KMS-11 (cell line): ENCODE measurements around the gene SLC6A16.

ENCODE experiments used
- H2AFZ ChIP-seq: fragments of 200-600 bp; sonication (generic); 2 replicates; pipeline ENCODE4 v1.6.1; 2016; ENCODE audit warnings: antibody characterized with exemption, mixed run types, low read depth
- H3K27ac ChIP-seq: fragments of 200-600 bp; sonication (generic); 2 replicates; pipeline ENCODE4 v1.6.1; 2016; ENCODE audit warnings: mild to moderate bottlenecking, mixed run types
- H3K27me3 ChIP-seq: fragments of 200-600 bp; sonication (generic); 2 replicates; pipeline ENCODE4 v1.6.1; 2017; ENCODE audit warnings: mild to moderate bottlenecking, low read depth, mixed run types, moderate library complexity; ENCODE audit not compliant: insufficient read depth
- H3K36me3 ChIP-seq: fragments of 200-600 bp; sonication (generic); 2 replicates; pipeline ENCODE4 v1.6.1; 2017; ENCODE audit warnings: mild to moderate bottlenecking, mixed run types; ENCODE audit not compliant: insufficient read depth
- H3K4me1 ChIP-seq: fragments of 200-600 bp; sonication (generic); 2 replicates; pipeline ENCODE4 v1.6.1; 2016; ENCODE audit warnings: mild to moderate bottlenecking, low read depth, mixed run types; ENCODE audit not compliant: poor library complexity, severe bottlenecking
- H3K4me2 ChIP-seq: fragments of 200-600 bp; sonication (generic); 2 replicates; pipeline ENCODE4 v1.7.0; 2016; ENCODE audit warnings: mild to moderate bottlenecking, mixed run types
- H3K4me3 ChIP-seq: fragments of 200-600 bp; sonication (generic); IDR thresholded peaks from 2 replicates; pipeline ENCODE4 v1.6.1; 2017; ENCODE audit warnings: low read depth, low read length, mixed read lengths; ENCODE audit not compliant: insufficient read depth
- H3K79me2 ChIP-seq: fragments of 200-600 bp; sonication (generic); 2 replicates; pipeline ENCODE4 v1.6.1; 2016; ENCODE audit warnings: low read depth, mixed run types; ENCODE audit not compliant: insufficient read depth
- H3K9ac ChIP-seq: fragments of 200-600 bp; sonication (generic); 2 replicates; pipeline ENCODE4 v1.6.1; 2016; ENCODE audit warnings: mild to moderate bottlenecking, mixed run types
- H4K20me1 ChIP-seq: fragments of 200-600 bp; sonication (generic); 2 replicates; pipeline ENCODE4 v1.6.1; 2016; ENCODE audit warnings: mild to moderate bottlenecking, mixed run types; ENCODE audit not compliant: insufficient read depth
- CTCF ChIP-seq: fragments of 200-600 bp; sonication (generic); conservative IDR thresholded peaks from 2 replicates; pipeline ENCODE4 v1.6.1; 2017; ENCODE audit warnings: low read depth, mild to moderate bottlenecking, antibody characterized with exemption, low read length, moderate library complexity, mixed read lengths

The SLC6A16 gene

GRCh38 chr19:49247676-49248075 lies 77.3 kb downstream of the SLC6A16 start:
- H3K27ac ChIP-seq = no peak overlapping the region
- no peaks in the 10 kb centered on the region for H4K20me1 ChIP-seq
- no peaks in the 10 kb centered on the region for H3K79me2 ChIP-seq
- no peaks in the 10 kb centered on the region; the same call in 1 of the 2 replicates for H3K27me3 ChIP-seq
- H3K4me3 ChIP-seq = no peak overlapping the region
- no peak overlapping the region for H3K4me2 ChIP-seq
- no peaks in the 10 kb centered on the region for H3K4me1 ChIP-seq
- no peak overlapping the region for H2AFZ ChIP-seq
- TF ChIP-seq CTCF = no peak
- no peaks in the 10 kb centered on the region for H3K36me3 ChIP-seq
- no peak overlapping the region for H3K9ac ChIP-seq

- H3K4me2 ChIP-seq = no peak overlapping the region
Measured at GRCh38 chr19:49244256-49244655, 80.7 kb downstream of the SLC6A16 start.

GRCh38 chr19:49243726-49244125 lies 81.3 kb downstream of the SLC6A16 start:
- H3K27me3 ChIP-seq = no peaks in the 10 kb centered on the region
- H3K4me3 ChIP-seq = no peak overlapping the region
- H3K79me2 ChIP-seq = no peaks in the 10 kb centered on the region
- H3K4me2 ChIP-seq = no peak overlapping the region
- H2AFZ ChIP-seq = no peak overlapping the region
- H3K36me3 ChIP-seq = no peaks in the 10 kb centered on the region
- H3K9ac ChIP-seq = no peak overlapping the region
- no peaks in the 10 kb centered on the region for H4K20me1 ChIP-seq
- no peak for TF ChIP-seq CTCF
- no peaks in the 10 kb centered on the region for H3K4me1 ChIP-seq
- H3K27ac ChIP-seq = no peak overlapping the region

More at GRCh38 chr19:49244256-49244655, 80.7 kb downstream of the SLC6A16 start:
- no peak for TF ChIP-seq CTCF
- no peaks in the 10 kb centered on the region for H3K79me2 ChIP-seq
- H3K4me1 ChIP-seq = no peaks in the 10 kb centered on the region
- no peaks in the 10 kb centered on the region for H3K27me3 ChIP-seq
- H3K27ac ChIP-seq = no peak overlapping the region
- no peaks in the 10 kb centered on the region for H4K20me1 ChIP-seq
- no peak overlapping the region for H3K9ac ChIP-seq
- H3K36me3 ChIP-seq = no peaks in the 10 kb centered on the region
- no peak overlapping the region for H3K4me3 ChIP-seq
- no peak overlapping the region for H2AFZ ChIP-seq

- H3K27ac ChIP-seq = no peak overlapping the region
- H4K20me1 ChIP-seq = no peaks in the 10 kb centered on the region
- no peak overlapping the region for H3K4me2 ChIP-seq
- H3K4me1 ChIP-seq = no peaks in the 10 kb centered on the region
- H3K27me3 ChIP-seq = no peaks in the 10 kb centered on the region
- H3K79me2 ChIP-seq = no peaks in the 10 kb centered on the region
- H3K4me3 ChIP-seq = no peak overlapping the region
- H3K9ac ChIP-seq = no peak overlapping the region
- TF ChIP-seq CTCF = no peak
- no peak overlapping the region for H2AFZ ChIP-seq
- no peaks in the 10 kb centered on the region for H3K36me3 ChIP-seq
Measured at GRCh38 chr19:49243129-49243528, 81.9 kb downstream of the SLC6A16 start.
